ENCODE data around the gene CCDC137. TPM values are rescaled to one million over a fixed set of nuclear protein-coding genes. Genes with fewer than 3 reads are reported as not detected.

Gene CCDC137
- total and polyA plus RNA-seq, 2 of the 13 experiments (the other 11 are each of a cell fraction or from before 2014, with no cell fraction given), result 14.6 to 39.1 TPM

DNA sequence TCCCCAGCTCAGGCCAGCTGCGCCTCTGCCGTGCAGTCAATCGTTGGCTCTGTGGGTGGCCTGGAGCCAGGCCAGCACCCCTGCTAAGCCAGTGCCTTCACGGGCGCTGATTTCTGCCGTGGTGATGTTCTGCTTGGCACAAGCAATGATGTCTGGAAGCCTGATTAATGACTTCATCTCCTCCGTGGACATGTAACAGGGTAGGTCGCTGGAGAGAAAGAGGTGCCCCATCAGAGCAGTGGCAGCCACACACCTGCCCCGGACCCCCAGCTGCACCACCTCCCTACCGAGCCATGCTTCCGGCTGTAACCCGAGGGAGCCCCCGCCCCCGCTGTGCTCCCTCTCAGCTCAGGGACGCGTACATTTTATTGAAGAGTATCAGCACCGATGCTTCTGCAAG, 15.1 kb downstream of the CCDC137 start:
- in situ Hi-C loops (cut with HindIII; ENCODE audit: extremely low pct_ligation_motif_present, low pct_unique_long_range_greater_than_20kb) (no loop called here), intact Hi-C loops (cut with micrococcal nuclease; ENCODE audit: unreplicated experiment) (no loop called here)
- DNase-seq (ENCODE audit: low spot score), result no peak
- WGBS (ENCODE audit: low lambda C conversion rate), result 97% methylated on average over 17 of the region's 17 CpGs
- ChIA-PET POLR2A (interaction anchor here (3.3 to 4.5 kb wide), 3 partner anchors 9 to 31 kb away, joined by 26 to 68 read pairs (median 50); partner anchors contain the start of genes CCDC137, OXLD1 and SLC25A10), CTCF (ENCODE audit: low intra/inter-chr PET ratio, low total read pairs) (no interaction called here)
- H3K4me2 ChIP-seq (ENCODE audit: low read depth, low read length), result no peak overlapping the region
- no peak overlapping the region for H3K4me3 ChIP-seq (replicated peaks in 1 of 3; ENCODE audit: insufficient read depth in 1 of 3, low read depth in 2 of 3, low read length in 3 of 3)
- BruUV-seq (replicated peaks), result no TSS peak
- H3K36me3 ChIP-seq (replicated peaks in 1 of 2; ENCODE audit: control insufficient read depth in 1 of 2, insufficient read depth in 2 of 2, low read length in 2 of 2), result peaks cover 6 to 14% of the 10 kb centered on the region in 2 experiments; a peak in 4 of 5 replicates
- FAIRE-seq, result no peak
- H3K79me2 ChIP-seq (ENCODE audit: insufficient read depth, low read length), result peaks cover 35% of the 10 kb centered on the region
- H2AFZ ChIP-seq (ENCODE audit: low read length), result no peak overlapping the region
- H3K9me3 ChIP-seq (ENCODE audit: low read length), result no peaks in the 10 kb centered on the region
- no peak overlapping the region for H3K9ac ChIP-seq (ENCODE audit: insufficient read depth, low read depth, low read length)
- no peaks in the 10 kb centered on the region; a peak in 1 of 5 replicates for H3K27me3 ChIP-seq (ENCODE audit: control insufficient read depth in 1 of 2, insufficient read depth in 2 of 2, low read length in 2 of 2)
- TF ChIP-seq, protein P1, sequence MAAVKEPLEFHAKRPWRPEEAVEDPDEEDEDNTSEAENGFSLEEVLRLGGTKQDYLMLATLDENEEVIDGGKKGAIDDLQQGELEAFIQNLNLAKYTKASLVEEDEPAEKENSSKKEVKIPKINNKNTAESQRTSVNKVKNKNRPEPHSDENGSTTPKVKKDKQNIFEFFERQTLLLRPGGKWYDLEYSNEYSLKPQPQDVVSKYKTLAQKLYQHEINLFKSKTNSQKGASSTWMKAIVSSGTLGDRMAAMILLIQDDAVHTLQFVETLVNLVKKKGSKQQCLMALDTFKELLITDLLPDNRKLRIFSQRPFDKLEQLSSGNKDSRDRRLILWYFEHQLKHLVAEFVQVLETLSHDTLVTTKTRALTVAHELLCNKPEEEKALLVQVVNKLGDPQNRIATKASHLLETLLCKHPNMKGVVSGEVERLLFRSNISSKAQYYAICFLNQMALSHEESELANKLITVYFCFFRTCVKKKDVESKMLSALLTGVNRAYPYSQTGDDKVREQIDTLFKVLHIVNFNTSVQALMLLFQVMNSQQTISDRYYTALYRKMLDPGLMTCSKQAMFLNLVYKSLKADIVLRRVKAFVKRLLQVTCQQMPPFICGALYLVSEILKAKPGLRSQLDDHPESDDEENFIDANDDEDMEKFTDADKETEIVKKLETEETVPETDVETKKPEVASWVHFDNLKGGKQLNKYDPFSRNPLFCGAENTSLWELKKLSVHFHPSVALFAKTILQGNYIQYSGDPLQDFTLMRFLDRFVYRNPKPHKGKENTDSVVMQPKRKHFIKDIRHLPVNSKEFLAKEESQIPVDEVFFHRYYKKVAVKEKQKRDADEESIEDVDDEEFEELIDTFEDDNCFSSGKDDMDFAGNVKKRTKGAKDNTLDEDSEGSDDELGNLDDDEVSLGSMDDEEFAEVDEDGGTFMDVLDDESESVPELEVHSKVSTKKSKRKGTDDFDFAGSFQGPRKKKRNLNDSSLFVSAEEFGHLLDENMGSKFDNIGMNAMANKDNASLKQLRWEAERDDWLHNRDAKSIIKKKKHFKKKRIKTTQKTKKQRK (IDR thresholded peaks at IDR 0.05; ENCODE audit: low read length), result no peak
- no peak for TF ChIP-seq ERF (CRISPR knock-in tag; IDR thresholded peaks at IDR 0.05)
- no peak for TF ChIP-seq IKZF1 (IDR thresholded peaks at IDR 0.05)
- TF ChIP-seq SP2 (CRISPR knock-in tag; IDR thresholded peaks at IDR 0.05), result no peak
- TF ChIP-seq, protein P2, sequence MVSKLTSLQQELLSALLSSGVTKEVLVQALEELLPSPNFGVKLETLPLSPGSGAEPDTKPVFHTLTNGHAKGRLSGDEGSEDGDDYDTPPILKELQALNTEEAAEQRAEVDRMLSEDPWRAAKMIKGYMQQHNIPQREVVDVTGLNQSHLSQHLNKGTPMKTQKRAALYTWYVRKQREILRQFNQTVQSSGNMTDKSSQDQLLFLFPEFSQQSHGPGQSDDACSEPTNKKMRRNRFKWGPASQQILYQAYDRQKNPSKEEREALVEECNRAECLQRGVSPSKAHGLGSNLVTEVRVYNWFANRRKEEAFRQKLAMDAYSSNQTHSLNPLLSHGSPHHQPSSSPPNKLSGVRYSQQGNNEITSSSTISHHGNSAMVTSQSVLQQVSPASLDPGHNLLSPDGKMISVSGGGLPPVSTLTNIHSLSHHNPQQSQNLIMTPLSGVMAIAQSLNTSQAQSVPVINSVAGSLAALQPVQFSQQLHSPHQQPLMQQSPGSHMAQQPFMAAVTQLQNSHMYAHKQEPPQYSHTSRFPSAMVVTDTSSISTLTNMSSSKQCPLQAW (CRISPR knock-in tag; IDR thresholded peaks at IDR 0.05), result no peak
- TF ChIP-seq ZKSCAN8 (CRISPR knock-in tag; IDR thresholded peaks at IDR 0.05; ENCODE audit: borderline replicate concordance), result no peak
- TF ChIP-seq, protein P3, sequence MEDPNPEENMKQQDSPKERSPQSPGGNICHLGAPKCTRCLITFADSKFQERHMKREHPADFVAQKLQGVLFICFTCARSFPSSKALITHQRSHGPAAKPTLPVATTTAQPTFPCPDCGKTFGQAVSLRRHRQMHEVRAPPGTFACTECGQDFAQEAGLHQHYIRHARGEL (CRISPR knock-in tag; IDR thresholded peaks at IDR 0.05), result no peak
- no peak for TF ChIP-seq KLF13 (CRISPR knock-in tag; IDR thresholded peaks at IDR 0.05)
- TF ChIP-seq THYN1 (CRISPR knock-in tag; IDR thresholded peaks at IDR 0.05; ENCODE audit: borderline replicate concordance, low read depth), result no peak
- no peak for TF ChIP-seq ZFP1 (CRISPR knock-in tag; IDR thresholded peaks at IDR 0.05)
- TF ChIP-seq PRMT3 (CRISPR knock-in tag; IDR thresholded peaks at IDR 0.05; ENCODE audit: borderline replicate concordance, low read depth), result no peak
- TF ChIP-seq SOX13 (IDR thresholded peaks at IDR 0.05), result no peak
- TF ChIP-seq SOX13 (CRISPR knock-in tag; conservative IDR thresholded peaks at IDR 0.05 in 1 of 2, IDR thresholded peaks at IDR 0.05 in 1 of 2), result no peak
- TF ChIP-seq, protein P4, sequence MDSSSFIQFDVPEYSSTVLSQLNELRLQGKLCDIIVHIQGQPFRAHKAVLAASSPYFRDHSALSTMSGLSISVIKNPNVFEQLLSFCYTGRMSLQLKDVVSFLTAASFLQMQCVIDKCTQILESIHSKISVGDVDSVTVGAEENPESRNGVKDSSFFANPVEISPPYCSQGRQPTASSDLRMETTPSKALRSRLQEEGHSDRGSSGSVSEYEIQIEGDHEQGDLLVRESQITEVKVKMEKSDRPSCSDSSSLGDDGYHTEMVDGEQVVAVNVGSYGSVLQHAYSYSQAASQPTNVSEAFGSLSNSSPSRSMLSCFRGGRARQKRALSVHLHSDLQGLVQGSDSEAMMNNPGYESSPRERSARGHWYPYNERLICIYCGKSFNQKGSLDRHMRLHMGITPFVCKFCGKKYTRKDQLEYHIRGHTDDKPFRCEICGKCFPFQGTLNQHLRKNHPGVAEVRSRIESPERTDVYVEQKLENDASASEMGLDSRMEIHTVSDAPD (CRISPR knock-in tag; IDR thresholded peaks at IDR 0.05), result no peak
- ATAC-seq, result no peak
- H3K27ac ChIP-seq (ENCODE audit: extremely low read length, insufficient read depth, low read length), result no peak overlapping the region
- peaks cover 43% of the 10 kb centered on the region for H3K4me1 ChIP-seq (ENCODE audit: insufficient read depth, low read length)
- H4K20me1 ChIP-seq (ENCODE audit: insufficient read depth, low read length), result no peaks in the 10 kb centered on the region
